Stromal cell of bone marrow (primary cell): ENCODE results near the gene RIPOR2.
"Not testable (repeated sequence)": the region's sequence is repeated elsewhere in the genome, so short reads cannot be mapped to it uniquely, and the experiment has no call there.

Experiments used
- DNase-seq: peaks from one replicate; pipeline ENCODE4 v3.0.0-alpha.2; 2012; ENCODE audit warnings: low read depth

The RIPOR2 gene

GRCh38 chr6:24761193-24761835, 174.4 kb downstream of the RIPOR2 start:
- no peak for DNase-seq

DNA sequence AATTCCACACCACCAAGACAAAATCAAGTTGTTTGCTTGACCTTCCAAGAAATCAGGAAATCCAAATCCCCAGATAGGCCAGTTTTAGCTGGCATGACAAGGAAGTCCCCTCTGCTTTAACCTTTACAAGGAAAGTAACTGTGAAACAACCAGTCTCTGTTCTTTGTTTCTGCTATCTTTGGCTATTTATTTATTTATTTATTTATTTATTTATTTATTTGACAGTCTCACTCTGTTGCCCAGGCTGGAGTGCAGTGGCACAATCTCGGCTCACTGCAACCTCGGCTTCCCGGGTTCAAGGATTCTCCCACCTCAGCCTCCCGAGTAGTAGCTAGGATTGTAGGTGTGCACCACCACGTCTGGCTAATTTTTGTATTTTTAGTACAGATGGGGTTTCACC, 175.6 kb downstream of the RIPOR2 start:
- no peak for DNase-seq

- no peak for DNase-seq
These were observed 176.0 kb downstream of the RIPOR2 start for GRCh38 chr6:24759718-24760117.

DNA sequence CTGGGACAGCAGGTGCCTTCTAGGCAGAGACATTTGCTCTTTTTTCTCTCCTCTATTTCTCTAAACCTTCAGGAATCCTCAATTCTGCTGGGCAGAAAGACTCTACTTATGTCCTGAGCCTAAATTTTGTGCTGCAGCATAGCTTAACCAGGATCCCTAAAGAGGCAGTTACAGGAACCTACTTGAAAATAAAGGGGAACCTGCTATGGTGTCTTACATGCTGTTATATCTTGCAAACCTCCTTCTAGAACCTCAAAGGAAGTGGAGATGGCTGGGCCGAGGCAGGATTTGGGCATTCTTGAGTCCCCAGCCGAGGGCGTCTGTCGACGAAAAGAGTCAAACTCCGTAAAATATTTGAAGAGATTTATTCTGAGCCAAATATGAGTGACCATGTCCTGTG, 178.1 kb downstream of the RIPOR2 start:
- no peak for DNase-seq

GRCh38 chr6:24755279-24755678, 180.5 kb downstream of the RIPOR2 start:
- no peak for DNase-seq

DNA sequence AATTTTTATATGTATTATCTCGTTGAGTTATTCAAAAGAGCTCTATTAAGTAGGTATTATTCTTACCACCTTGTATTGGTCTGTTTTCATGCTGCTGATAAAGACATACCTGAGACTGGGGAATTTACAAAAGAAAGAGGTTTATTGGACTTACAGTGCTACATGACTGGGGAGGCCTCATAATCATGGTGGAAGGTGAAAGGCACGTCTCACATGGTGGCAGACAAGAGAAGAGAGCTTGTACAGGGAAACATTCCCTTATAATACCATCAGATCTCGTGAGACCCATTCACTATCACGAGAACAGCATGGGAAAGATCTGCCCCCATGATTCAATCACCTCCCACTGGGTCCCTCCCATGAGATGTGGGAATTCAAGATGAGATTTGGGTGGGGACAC, 181.4 kb downstream of the RIPOR2 start:
- DNase-seq = not testable (repeated sequence)
